ENCODE results near the gene METTL24. TPM values are rescaled to one million over a fixed set of nuclear protein-coding genes. Genes with fewer than 3 reads are reported as not detected.

METTL24 gene
- total RNA-seq, 1 donor from 2014 or later: 0.67 TPM

- H3K27me3 Mint-ChIP-seq (ENCODE audit: low read depth): no peaks in the 10 kb centered on the region
- TF ChIP-seq CTCF (IDR thresholded peaks at IDR 0.05): no peak
- DNase-seq (ENCODE audit: low spot score): no peak
- no peaks in the 10 kb centered on the region for H3K9me3 Mint-ChIP-seq (ENCODE audit: low read depth)
- H3K36me3 Mint-ChIP-seq (ENCODE audit: low read depth): peaks cover 26% of the 10 kb centered on the region
- H3K4me3 Mint-ChIP-seq (ENCODE audit: unreplicated experiment): no peak overlapping the region
- no peak overlapping the region for H3K27ac Mint-ChIP-seq (ENCODE audit: unreplicated experiment)
- H3K4me1 Mint-ChIP-seq (ENCODE audit: low read depth): no peaks in the 10 kb centered on the region
Observed at GRCh38 chr6:110211753-110212152, 146.4 kb downstream of the METTL24 start.

- Mint-ChIP-seq H3K36me3 (ENCODE audit: low read depth) (peaks cover 12% of the 10 kb centered on the region), H3K27me3 (ENCODE audit: low read depth) (no peaks in the 10 kb centered on the region), H3K9me3 (ENCODE audit: low read depth) (no peaks in the 10 kb centered on the region), H3K27ac (ENCODE audit: unreplicated experiment) (no peak overlapping the region), H3K4me3 (ENCODE audit: unreplicated experiment) (no peak overlapping the region), H3K4me1 (ENCODE audit: low read depth) (no peaks in the 10 kb centered on the region)
- no peak for DNase-seq (ENCODE audit: low spot score)
- no peak for TF ChIP-seq CTCF (IDR thresholded peaks at IDR 0.05)
Observed at GRCh38 chr6:110207652-110208051, 150.5 kb downstream of the METTL24 start.

- H3K9me3 Mint-ChIP-seq (ENCODE audit: low read depth): no peaks in the 10 kb centered on the region
- DNase-seq (ENCODE audit: low spot score): no peak
- no peak overlapping the region for H3K4me3 Mint-ChIP-seq (ENCODE audit: unreplicated experiment)
- no peaks in the 10 kb centered on the region for H3K36me3 Mint-ChIP-seq (ENCODE audit: low read depth)
- no peak overlapping the region for H3K27ac Mint-ChIP-seq (ENCODE audit: unreplicated experiment)
- peaks cover 5% of the 10 kb centered on the region for H3K4me1 Mint-ChIP-seq (ENCODE audit: low read depth)
- no peaks in the 10 kb centered on the region for H3K27me3 Mint-ChIP-seq (ENCODE audit: low read depth)
- TF ChIP-seq CTCF (IDR thresholded peaks at IDR 0.05): no peak
Observed at GRCh38 chr6:110201151-110201884, 156.8 kb downstream of the METTL24 start.

GRCh38 chr6:110198561-110198960 lies 159.6 kb downstream of the METTL24 start:
- Mint-ChIP-seq H3K27ac (ENCODE audit: unreplicated experiment) (no peak overlapping the region), H3K27me3 (ENCODE audit: low read depth) (no peaks in the 10 kb centered on the region), H3K4me1 (ENCODE audit: low read depth) (peaks cover 5% of the 10 kb centered on the region), H3K36me3 (ENCODE audit: low read depth) (peaks cover 5% of the 10 kb centered on the region), H3K9me3 (ENCODE audit: low read depth) (no peaks in the 10 kb centered on the region), H3K4me3 (ENCODE audit: unreplicated experiment) (no peak overlapping the region)
- TF ChIP-seq CTCF (IDR thresholded peaks at IDR 0.05): no peak
- no peak for DNase-seq (ENCODE audit: low spot score)

- no peak for DNase-seq (ENCODE audit: low spot score)
- TF ChIP-seq CTCF (IDR thresholded peaks at IDR 0.05): no peak
- no peaks in the 10 kb centered on the region for H3K27me3 Mint-ChIP-seq (ENCODE audit: low read depth)
- no peak overlapping the region for H3K27ac Mint-ChIP-seq (ENCODE audit: unreplicated experiment)
- H3K9me3 Mint-ChIP-seq (ENCODE audit: low read depth): no peaks in the 10 kb centered on the region
- H3K4me3 Mint-ChIP-seq (ENCODE audit: unreplicated experiment): no peak overlapping the region
- H3K36me3 Mint-ChIP-seq (ENCODE audit: low read depth): peaks cover 6% of the 10 kb centered on the region
- peaks cover 5% of the 10 kb centered on the region for H3K4me1 Mint-ChIP-seq (ENCODE audit: low read depth)
Observed at GRCh38 chr6:110196874-110197273, 161.3 kb downstream of the METTL24 start.

Measured in chondrocyte (in vitro differentiated cells).